GM12874 (cell line): ENCODE data around the gene CDC42EP2.

Experiments used
- CTCF ChIP-seq: IDR thresholded peaks from 2 replicates; pipeline ENCODE4 v1.5.1; 2011; ENCODE audit warnings: low read depth, mild to moderate bottlenecking, control low read depth, low read length, moderate library complexity; ENCODE audit not compliant: insufficient read depth

The CDC42EP2 gene

GRCh38 chr11:65315866-65316226 lies 1.2 kb downstream of the CDC42EP2 start:
- TF ChIP-seq CTCF = no peak

- TF ChIP-seq CTCF = no peak
Observed at GRCh38 chr11:65316227-65317024, 1.8 kb downstream of the CDC42EP2 start.

GRCh38 chr11:65317025-65317786 lies 2.5 kb downstream of the CDC42EP2 start:
- TF ChIP-seq CTCF = no peak

DNA sequence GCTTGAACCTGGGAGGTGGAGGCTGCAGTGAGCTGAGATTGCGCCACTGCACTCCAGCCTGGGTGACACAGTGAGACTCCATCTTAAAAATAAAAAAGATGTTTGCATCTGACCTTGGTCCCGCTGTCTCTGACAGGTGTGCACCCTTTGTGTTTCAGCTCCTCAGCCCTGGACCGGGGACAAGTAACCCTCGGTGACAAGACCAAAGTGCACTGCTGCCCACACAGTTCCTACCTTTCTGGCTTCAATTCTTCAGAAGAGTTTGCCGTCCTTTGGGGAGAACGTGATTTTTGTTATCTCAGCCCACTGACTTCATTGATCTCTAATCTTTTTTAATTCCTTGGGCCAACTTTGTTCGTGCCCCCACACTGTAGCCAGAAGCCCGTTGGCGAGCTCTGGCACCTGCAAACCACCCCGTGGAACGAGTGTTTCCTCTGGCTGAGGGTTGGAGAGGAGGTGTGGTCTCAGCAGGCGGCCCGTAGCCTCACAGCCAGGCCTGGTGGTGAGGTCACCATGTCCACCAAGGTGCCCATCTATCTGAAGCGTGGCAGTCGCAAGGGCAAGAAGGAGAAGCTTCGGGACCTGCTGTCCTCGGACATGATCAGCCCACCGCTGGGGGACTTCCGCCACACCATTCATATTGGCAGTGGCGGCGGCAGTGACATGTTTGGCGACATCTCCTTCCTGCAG lies 5.9 kb downstream of the CDC42EP2 start:
- TF ChIP-seq CTCF = no peak

GRCh38 chr11:65321076-65321475 lies 6.4 kb downstream of the CDC42EP2 start:
- no peak for TF ChIP-seq CTCF

DNA sequence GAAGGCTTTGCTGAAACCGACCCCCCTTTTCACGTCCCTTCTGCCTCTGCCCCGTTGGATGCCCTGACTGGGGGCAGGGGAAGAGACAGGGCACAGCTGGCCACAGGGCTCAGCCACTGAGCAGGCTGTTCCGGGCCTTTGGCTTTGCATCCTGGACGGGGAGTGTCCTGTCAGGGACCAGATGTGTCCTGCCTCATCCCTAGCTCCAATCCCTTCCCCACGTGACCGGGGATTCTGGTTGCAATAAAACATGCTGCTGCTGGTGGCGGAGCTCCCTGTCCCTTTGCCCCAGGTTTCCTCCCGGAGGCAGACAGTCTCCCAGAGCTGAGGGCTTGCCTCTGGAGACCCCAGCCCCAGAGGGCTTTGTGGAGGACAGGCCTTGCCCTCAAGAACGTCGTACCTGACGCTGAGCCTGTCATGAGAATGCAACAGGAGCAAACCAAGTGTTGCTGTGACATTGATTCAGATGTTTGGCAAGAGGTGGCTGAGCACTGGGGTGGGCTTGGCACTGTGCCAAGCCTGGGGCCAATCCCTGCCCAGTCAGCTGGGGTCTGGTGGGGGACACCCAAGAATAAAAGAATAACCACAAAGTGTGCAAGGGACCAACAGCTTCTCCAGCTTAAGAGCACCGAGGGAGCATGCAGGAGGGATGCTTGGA lies 7.3 kb downstream of the CDC42EP2 start:
- no peak for TF ChIP-seq CTCF

GRCh38 chr11:65323813-65324212 lies 9.1 kb downstream of the CDC42EP2 start:
- no peak for TF ChIP-seq CTCF
